ENCODE results near the gene ZYX. TPM values are rescaled to one million over a fixed set of nuclear protein-coding genes. Genes with fewer than 3 reads are reported as not detected.

The ZYX gene, protein sequence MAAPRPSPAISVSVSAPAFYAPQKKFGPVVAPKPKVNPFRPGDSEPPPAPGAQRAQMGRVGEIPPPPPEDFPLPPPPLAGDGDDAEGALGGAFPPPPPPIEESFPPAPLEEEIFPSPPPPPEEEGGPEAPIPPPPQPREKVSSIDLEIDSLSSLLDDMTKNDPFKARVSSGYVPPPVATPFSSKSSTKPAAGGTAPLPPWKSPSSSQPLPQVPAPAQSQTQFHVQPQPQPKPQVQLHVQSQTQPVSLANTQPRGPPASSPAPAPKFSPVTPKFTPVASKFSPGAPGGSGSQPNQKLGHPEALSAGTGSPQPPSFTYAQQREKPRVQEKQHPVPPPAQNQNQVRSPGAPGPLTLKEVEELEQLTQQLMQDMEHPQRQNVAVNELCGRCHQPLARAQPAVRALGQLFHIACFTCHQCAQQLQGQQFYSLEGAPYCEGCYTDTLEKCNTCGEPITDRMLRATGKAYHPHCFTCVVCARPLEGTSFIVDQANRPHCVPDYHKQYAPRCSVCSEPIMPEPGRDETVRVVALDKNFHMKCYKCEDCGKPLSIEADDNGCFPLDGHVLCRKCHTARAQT
- total RNA-seq = 86.2 TPM

DNA sequence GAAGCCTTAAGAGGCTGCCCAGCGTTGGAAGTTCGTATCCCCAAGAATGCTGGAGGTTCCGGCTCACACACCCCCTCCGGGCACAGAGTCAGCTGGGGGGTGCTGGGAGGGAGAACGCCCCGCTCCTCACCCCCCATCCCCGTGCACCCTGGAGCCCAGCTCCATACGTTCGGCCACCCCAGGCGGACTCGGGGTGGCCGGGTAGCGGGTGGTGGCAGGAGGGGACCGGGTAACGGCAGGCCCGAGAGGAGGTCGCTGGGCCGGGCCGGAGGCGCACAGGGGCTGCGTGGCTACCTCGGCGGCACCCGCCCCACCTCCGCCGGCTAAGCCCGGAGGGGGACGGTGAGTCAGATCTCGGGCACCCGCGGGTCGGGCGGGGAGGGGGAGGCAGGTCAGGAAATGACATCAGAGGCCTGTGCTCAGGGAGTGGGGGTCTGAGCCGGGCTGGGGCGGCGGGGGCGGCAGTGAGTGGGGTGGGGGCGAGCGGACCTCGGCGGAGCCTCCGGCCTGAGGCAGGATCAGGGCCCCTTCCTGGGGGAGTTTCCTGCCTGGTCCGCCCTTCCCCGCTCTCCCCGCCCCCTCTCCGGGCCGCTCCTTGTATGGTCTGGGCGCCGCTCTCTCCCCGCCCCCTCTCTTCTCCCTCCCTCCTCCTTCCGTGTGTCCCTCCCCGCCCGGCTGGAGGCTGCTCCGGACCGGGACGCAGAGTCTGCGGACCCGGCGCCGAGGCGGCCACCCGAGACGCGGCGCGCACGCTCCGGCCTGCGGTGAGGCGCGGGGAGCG, at the start of gene ZYX:
ZYX (plus strand) TSS at position 700 of the 781 bp plus-strand sequence. CDS start 227 bp downstream, outside the sequence.
- Histone ChIP-seq H3K9me3 (no peaks in the 10 kb centered on the region), H3K4me3 (peak within 1 kb of the TSS; percentile 93 to 99), H3K36me3 (no peaks in the 10 kb centered on the region), H3K27ac (peak within 1 kb of the TSS; percentile 94), H3K27me3 (no peaks in the 10 kb centered on the region), H3K4me1 (peaks cover 60% of the 10 kb centered on the region)
- TF ChIP-seq POLR2AphosphoS5 (IDR thresholded peaks at IDR 0.05; ENCODE audit: insufficient read depth in 1 of 2, low read depth in 1 of 2) (peak; percentile 14 to 99), POLR2A (IDR thresholded peaks at IDR 0.05) (peak; percentile 44 to 94)
- TF ChIP-seq, protein P1, sequence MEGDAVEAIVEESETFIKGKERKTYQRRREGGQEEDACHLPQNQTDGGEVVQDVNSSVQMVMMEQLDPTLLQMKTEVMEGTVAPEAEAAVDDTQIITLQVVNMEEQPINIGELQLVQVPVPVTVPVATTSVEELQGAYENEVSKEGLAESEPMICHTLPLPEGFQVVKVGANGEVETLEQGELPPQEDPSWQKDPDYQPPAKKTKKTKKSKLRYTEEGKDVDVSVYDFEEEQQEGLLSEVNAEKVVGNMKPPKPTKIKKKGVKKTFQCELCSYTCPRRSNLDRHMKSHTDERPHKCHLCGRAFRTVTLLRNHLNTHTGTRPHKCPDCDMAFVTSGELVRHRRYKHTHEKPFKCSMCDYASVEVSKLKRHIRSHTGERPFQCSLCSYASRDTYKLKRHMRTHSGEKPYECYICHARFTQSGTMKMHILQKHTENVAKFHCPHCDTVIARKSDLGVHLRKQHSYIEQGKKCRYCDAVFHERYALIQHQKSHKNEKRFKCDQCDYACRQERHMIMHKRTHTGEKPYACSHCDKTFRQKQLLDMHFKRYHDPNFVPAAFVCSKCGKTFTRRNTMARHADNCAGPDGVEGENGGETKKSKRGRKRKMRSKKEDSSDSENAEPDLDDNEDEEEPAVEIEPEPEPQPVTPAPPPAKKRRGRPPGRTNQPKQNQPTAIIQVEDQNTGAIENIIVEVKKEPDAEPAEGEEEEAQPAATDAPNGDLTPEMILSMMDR (IDR thresholded peaks at IDR 0.05) = no peak
- no peak for DNase-seq (ENCODE audit: extremely low spot score in 2 of 2)
- intact Hi-C loops (cut with DNase I) = loop anchor here (5.0 kb wide), 1 partner anchor 94 kb away; the partner anchor contains the start of gene CASP2

DNA sequence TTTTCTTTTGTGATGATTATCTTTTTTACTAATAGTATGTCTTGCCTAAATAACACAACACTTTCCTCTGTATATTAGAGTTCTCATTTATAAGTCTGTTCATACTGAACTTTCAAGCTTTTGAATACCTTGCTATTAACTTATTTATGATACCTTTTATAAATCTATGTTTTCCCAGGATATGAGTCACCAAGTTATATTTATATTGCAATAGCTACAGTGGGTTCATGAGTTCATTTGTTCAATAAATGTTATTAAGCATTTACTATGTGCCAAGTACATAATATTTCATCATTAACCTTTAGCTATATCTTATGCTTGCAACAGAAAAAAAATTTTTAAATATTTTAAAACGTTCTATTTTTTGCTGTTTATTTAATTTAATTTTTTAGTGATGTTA, 46.9 kb upstream of the ZYX start:
- no peaks in the 10 kb centered on the region for H3K9me3 ChIP-seq

DNA sequence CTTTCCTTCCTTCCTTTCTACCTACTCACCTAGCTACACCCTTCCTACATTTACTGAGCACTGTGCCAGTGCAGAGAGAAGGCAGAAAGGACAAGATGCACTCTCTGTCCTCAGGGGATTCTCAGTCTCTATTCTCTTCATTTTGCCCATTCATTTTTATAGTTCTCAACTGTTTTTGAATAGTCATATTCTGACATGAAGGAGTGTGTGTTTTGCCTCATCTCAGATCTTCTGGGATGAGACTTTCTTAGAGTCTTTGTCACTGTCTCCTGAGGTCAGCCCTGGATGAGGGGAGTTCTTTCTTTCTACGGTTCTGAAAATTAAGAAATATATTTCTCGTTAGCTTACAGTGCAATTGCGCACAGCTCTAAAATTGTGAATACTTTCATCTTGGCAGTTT, 43.9 kb upstream of the ZYX start:
- Histone ChIP-seq H3K27ac (no peak overlapping the region), H3K4me1 (no peaks in the 10 kb centered on the region), H3K27me3 (no peaks in the 10 kb centered on the region), H3K36me3 (no peaks in the 10 kb centered on the region), H3K4me3 (no peak overlapping the region), H3K9me3 (no peaks in the 10 kb centered on the region)
- TF ChIP-seq, protein P1 (IDR thresholded peaks at IDR 0.05) = no peak
- TF ChIP-seq POLR2AphosphoS5 (IDR thresholded peaks at IDR 0.05; ENCODE audit: insufficient read depth in 1 of 2, low read depth in 1 of 2) = no peak
- TF ChIP-seq POLR2A (IDR thresholded peaks at IDR 0.05) = no peak
- DNase-seq (ENCODE audit: extremely low spot score in 2 of 2) = no peak
- intact Hi-C loops (cut with DNase I) = no loop called here

More for the DNA sequence above, 46.9 kb upstream of the ZYX start:
- Histone ChIP-seq H3K27me3 (no peaks in the 10 kb centered on the region), H3K27ac (no peak overlapping the region), H3K4me3 (no peak overlapping the region), H3K4me1 (peaks cover 10% of the 10 kb centered on the region), H3K36me3 (no peaks in the 10 kb centered on the region)
- DNase-seq (ENCODE audit: extremely low spot score in 2 of 2) = no peak
- intact Hi-C loops (cut with DNase I) = no loop called here
- TF ChIP-seq POLR2AphosphoS5 (IDR thresholded peaks at IDR 0.05; ENCODE audit: insufficient read depth in 1 of 2, low read depth in 1 of 2) (no peak), POLR2A (IDR thresholded peaks at IDR 0.05) (no peak)
- TF ChIP-seq, protein P1 (IDR thresholded peaks at IDR 0.05) = no peak

DNA sequence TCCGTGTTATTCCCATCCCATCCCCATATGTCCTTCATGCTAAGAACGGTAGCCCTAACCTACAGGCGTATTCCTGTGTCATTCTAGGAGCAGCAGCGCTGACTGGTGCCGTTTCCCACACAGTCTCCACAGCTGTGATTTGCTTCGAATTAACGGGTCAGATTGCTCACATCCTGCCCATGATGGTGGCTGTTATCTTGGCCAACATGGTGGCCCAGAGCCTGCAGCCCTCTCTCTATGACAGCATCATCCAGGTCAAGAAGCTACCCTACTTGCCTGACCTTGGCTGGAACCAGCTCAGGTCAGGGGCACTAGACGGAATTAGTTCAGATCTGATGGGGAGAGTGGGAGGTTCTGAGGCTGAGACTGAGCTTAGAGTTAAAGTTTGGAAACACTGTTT, 39.3 kb upstream of the ZYX start:
- DNase-seq (ENCODE audit: extremely low spot score in 2 of 2) = no peak
- H3K27me3 ChIP-seq = no peaks in the 10 kb centered on the region
- H3K4me1 ChIP-seq = peaks cover 6% of the 10 kb centered on the region
- intact Hi-C loops (cut with DNase I) = no loop called here
- H3K9me3 ChIP-seq = no peaks in the 10 kb centered on the region
- H3K27ac ChIP-seq = no peak overlapping the region
- H3K4me3 ChIP-seq = no peak overlapping the region
- TF ChIP-seq POLR2AphosphoS5 (IDR thresholded peaks at IDR 0.05; ENCODE audit: insufficient read depth in 1 of 2, low read depth in 1 of 2) = no peak
- TF ChIP-seq POLR2A (IDR thresholded peaks at IDR 0.05) = no peak
- TF ChIP-seq, protein P1 (IDR thresholded peaks at IDR 0.05) = no peak
- H3K36me3 ChIP-seq = no peaks in the 10 kb centered on the region

Data from vagina (tissue), 2 donors.